NCI-H2227 (cell line): ENCODE data around the gene KRTAP5-1.
A peak's percentile ranks its signal among the peaks of the same experiment; 100 is the strongest.
"Not testable (repeated sequence)": the region's sequence is repeated elsewhere in the genome, so short reads cannot be mapped to it uniquely, and the experiment has no call there.

Source experiments
- DNase-seq: peaks from one replicate; lab custom pipeline; 2025; ENCODE audit not compliant: unreplicated experiment; lab: John Stamatoyannopoulos, UW

Gene KRTAP5-1

DNA sequence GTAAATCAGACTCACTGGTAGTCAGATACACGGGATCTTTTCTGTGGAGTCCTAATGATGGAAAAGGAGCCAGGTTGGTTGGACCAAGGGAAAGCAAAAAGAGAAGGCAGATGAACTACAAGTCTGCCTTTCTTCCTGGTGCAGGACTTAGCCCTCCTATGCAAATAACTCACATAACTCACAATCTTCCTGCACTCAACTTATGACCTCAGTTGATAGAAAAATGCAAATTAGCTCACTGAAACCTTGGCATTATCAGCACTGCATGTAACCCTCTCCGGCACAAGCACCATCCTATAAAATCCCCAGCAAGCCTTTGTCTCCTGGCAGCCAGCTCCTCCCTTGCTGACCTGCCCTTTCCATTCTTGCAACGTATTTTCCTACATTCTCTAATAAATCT is 16.6 kb upstream of the KRTAP5-1 start:
- DNase-seq: not testable (repeated sequence)

DNA sequence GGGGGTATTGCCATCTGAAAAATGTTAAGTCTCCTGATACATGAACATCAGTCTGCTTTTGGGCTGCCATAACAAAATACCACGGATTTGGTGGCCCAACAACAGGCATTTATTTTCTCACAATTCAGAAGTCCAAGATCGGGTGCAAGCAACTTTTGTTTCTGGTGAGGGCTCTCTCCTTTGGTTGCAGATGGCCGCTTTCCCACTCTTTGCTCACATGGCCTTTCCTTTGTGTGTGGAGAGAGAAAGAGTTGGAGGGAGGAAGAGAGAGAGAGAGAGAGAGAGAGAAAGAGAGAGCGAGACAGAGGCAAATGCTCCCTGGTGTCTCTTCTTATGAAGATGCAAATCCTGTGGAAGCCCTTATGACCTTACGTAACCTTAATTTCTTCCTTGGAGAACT is 15.5 kb upstream of the KRTAP5-1 start:
- no peak for DNase-seq

DNA sequence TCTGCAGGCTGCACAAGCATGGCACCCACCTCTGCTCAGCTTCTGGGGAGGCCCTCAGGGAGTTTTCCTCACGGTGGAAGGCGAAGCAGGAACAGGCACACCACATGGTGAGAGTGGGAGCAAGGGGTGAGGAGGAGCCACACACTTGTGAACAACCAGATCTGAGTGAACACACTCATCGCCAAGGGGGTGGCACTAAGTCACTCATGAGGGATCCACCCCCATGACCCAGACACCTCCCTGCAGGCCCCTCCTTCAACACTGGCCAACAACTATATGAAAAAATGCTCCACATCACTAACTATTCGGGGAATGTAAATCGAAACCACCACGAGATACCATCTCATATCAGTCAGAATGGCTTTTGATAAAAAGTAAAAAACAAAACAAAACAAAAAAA is 13.7 kb upstream of the KRTAP5-1 start:
- DNase-seq: no peak

DNA sequence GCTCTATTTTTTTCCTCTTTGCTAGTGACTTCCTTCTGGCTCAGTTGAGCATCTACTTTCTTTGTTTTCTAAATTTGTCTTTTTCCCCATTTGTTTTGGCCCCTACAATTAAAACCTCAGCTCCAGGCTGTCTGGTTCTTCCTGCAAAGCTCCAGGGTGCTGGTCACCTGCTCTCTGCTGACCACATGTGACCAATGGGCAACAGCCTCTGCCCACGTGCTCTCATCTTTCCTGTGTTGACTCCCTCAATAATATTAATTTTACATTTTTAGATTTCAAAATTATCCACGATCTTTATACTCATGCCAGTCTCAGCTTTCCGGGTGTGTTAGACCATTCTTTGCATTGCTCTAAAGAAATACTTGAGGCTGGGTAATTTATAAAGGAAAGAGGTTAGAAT is 13.3 kb upstream of the KRTAP5-1 start:
- DNase-seq: not testable (repeated sequence)

DNA sequence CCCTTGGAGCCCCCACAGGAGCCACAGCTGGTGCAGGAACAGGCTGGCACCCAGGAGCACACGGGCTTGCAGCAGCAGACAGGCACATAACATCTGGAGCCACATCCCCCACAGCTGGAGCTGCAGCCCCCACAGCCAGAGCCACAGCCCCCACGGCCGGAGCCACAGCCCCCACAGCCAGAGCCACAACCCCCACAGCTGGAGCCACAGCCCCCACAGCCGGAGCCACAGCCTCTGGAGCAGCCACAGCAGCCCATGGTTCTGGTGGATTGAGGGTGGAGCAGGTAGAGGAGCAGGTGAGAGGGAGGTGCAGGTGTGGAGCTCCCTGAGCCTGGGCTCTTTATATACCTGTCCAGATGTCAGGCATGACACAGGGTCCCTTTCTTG is 12.9 kb upstream of the KRTAP5-1 start, which contains the start of gene KRTAP5-2:
TSS of gene KRTAP5-2 (minus strand) at position 301 of the 387 bp plus-strand sequence. CDS start at position 257, 44 bp downstream.
- DNase-seq: no peak

DNA sequence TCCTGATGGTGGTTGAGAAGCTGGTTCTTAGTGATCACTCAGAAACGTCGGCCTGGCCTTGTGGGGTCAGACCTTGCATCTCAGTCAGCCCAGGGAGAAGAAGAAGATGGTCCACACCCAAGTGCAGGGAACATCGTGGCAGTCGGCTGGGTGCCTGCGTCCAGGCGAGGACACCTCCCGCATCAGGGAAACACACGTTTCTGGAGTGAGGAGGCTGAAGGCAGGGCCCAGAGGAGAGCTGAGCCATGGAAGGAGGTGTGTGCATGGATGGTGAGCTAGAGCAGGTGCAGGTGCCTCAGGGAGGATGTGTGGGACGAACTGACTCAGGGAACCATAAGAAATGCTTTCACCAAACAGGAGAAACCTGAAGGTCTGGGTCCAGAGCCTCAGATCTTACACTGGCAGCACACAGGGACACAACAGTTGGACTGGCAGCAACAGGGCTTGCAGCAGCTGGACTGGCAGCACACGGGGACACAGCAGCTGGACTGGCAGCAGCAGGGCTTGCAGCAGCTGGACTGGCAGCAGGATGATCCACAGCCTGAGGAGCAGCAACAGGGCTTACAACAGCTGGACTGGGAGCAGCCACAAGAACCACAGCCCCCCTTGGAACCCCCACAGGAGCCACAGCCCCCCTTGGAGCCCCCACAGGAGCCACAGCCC is 12.4 kb upstream of the KRTAP5-1 start:
- no peak for DNase-seq

DNA sequence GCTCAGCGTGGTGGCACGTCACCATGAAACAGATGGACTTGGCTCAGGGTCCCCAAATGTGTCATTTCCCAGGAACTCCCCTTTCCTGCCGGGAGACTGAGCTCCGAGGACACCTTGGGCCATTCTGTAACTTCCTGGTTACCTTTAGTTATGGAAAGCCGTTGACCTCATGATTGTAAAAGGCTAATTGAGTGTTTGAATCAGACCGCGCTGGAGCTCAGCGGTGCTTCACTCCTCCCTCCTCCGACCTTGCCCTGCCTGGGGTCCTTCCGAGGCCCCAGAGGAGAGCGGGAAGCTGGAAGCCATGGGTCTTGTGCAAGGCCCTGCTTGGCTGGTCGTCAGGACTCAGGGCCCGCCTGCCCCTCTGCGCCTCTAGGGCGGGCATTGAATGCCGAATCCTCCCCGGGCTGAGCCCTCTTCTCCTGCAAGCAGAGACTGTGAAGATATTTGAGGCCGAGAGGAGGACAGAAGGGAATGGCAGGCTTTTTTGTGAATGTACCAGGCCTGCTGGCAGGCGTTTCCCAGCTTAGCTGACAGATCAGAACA is 11.6 kb upstream of the KRTAP5-1 start:
- not testable (repeated sequence) for DNase-seq

DNA sequence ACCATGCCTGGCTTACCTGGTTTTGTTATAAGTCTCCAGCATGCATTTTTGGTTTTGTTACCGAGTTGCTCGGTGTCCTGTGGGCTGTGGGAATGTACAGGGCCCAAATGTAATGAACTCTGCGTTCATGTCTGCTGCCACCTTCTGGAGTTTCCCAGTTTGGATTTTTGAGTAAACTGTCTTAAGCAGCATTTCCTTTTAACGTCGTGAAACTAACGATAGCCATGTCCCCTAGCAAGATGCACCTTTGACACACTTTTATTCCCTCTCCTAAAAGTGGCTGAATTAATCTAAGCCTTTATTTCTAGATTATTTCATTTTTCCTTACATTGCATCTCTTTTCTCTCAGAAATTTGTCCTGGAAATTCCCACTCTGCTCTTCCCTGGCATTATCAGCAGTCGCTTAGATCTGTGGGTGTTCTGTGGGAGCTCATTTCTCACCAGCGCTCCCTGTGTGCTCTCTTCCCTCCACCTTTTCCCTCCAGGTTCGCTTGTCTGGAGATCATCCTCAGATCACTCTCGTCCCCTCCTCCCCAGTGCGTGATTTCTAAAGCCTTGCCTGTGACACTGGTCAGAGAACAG is 11.0 kb upstream of the KRTAP5-1 start:
- not testable (repeated sequence) for DNase-seq

DNA sequence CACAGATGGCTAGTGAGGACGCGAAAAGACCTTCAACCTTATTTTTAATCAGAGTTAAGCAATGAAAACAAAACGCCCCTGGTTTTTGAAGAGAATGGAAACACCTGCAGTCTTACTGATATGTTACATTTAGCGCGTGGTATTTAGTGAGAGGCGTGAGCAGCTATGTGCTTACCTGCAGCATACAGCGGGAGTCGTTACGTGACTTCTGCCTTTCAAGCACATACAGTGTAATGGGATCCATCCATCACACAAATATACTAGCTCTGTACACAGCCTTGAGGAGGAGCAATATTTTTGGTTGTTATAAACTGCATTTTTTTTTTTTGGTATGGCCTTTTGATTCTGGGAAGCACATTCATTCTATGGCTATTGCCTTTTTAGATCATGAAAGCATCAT is 7.5 kb upstream of the KRTAP5-1 start:
- DNase-seq: peak; percentile 25

DNA sequence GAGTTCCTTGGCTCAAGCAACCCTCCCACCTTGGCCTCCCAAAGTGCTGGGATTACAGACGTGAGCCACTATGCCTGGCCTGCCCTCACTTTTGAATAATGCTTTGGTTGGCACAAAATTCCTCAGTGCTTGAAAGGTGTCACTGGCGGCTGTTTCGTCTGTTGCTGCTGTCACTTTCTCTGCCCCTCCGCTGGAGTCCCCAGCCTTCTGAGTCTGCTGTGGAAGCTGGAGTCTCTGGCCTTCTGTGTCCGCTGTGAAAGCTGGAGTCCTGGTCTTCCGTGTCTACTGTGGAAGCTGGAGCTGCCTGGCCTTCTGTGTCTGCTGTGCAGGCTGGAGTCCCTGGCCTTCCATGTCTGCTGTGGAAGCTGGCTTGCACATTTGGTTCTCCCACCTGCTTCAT is 4.9 kb upstream of the KRTAP5-1 start:
- DNase-seq: no peak

DNA sequence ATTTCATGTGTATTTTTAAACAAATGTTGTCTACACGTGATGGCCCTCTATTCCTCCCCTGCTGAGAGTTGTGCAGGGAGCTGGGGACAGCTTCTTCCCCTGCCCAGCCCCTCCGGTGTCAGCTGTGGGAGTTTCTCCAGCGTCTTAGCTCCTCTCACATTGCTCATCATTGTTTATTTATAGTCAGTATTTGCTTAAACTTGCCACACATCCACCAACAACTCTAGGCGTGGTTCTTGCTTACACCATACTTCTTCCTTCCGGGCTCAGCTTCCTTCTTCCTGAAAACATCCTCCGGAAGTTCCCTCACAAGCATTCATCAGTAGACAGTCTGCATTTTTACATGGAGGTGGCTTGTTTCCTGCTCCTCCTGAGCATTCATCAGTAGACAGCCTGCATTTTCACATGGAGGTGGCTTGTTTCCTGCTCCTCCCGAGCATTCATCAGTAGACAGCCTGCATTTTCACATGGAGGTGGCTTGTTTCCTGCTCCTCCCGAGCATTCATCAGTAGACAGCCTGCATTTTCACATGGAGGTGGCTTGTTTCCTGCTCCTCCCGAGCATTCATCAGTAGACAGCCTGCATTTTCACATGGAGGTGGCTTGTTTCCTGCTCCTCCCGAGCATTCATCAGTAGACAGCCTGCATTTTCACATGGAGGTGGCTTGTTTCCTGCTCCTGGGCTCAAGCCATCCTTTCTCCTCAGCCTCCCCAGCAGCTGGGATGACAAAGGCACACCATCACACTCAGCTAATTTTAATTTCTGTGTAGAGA is 4.3 kb upstream of the KRTAP5-1 start:
- DNase-seq: not testable (repeated sequence)

DNA sequence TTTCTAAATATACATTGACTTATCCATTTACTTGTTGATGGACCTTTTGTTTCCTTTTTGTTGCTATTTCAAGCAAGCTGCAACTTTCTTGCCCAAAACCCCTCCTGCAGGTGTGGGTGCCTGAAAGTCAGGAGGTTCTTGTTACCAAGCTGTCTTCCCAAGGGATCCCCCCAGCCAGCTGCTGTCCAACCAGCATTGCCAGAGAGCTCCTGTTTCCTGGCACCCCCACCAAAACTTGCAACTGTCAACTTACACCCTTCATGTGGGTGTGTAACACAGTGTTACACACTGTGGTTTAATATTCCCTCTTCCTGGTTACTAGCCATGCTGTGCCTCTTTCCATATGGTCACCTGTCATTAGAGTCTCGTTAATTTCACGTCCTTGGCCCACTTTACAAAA is 1.6 kb upstream of the KRTAP5-1 start:
- no peak for DNase-seq

DNA sequence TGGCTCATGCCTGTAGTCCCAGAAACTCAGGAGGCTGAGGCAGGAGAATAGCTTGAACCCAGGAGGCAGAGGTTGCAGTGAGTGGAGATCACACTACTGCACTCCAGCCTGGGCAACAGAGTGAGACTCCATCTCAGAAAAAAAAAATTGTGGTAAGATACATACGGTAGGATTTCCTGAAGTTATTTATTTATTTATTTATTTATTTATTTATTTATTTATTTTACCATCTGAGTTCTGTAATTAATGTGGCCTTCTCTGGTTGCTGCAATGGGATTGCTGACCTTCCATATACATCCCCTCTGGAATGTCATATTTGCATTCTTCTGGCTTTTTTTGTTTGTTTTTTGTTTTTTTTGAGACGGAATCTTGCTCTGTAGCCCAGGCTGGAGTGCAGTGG is 2.2 kb downstream of the KRTAP5-1 start:
- DNase-seq: not testable (repeated sequence)

DNA sequence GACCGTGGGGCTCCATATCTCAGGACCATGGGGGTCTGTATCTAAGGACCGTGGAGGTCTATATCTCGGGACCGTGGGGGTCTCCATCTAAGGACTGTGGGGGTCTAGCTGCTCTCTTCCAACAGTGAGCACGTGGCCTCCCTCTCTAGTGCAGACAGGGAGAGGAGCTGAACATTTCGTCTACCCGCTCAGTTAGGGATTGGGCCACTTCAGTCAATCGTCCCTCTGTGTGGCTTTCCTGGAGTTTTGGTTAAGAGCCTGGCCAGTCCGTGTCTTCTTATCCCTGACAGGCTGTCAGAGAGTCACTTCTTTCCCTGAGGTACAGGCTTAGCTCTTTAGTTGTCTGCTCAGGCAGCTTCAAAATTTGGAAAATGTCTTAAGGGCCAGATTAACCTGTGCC is 3.1 kb downstream of the KRTAP5-1 start:
- no peak for DNase-seq

DNA sequence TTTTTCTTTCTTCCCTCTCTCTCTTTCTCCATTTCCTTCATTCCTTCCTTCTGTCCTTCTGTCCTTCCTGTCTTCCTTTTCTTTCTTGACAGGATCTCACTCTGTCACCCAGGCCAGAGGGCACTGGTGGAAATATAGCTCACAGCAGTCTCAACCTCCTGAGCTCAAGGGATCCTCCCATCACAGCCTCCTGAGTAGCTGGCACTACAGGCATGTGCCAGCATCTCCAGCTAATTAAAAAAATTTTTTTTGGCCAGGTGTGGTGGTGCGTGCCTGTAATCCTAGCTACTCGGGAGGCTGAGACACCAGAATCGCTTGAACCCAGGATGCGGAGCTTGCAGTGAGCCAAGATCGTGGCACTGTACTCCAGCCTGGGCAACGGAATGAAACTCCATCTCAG is 8.3 kb downstream of the KRTAP5-1 start:
- no peak for DNase-seq

DNA sequence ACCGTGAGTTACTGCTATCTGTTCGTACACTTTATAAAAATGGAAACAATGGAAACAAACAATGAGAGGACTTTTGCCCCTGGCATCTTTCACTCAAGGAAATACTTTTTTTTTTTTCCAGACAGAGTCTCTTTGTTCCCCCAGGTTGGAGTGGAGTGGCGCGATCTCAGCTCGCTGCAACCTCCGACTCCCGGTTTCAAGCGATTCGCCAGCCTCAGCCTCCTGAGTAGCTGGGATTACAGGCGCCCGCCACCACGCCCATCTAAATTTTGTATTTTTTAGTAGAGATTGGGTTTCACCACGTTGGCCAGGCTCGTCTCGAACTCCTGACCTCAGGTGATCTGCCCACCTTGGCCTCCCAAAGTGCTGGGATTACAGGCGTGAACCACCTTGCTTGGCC is 9.3 kb downstream of the KRTAP5-1 start:
- DNase-seq: not testable (repeated sequence)

DNA sequence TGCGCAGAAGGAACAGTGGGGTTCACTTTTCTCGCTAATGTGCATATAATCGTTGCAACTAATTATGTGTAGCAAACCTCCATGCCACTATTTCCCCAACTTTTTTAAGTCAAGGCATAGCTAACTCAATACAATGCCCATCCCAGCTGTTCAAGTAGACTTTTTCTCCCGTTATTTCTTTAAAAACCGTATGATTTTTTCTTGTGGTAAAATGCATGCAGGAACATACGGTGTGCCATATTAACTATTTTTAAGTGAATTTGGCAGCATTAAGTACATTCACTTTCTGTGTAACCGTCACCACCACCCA is 10.2 kb downstream of the KRTAP5-1 start:
- DNase-seq: no peak

DNA sequence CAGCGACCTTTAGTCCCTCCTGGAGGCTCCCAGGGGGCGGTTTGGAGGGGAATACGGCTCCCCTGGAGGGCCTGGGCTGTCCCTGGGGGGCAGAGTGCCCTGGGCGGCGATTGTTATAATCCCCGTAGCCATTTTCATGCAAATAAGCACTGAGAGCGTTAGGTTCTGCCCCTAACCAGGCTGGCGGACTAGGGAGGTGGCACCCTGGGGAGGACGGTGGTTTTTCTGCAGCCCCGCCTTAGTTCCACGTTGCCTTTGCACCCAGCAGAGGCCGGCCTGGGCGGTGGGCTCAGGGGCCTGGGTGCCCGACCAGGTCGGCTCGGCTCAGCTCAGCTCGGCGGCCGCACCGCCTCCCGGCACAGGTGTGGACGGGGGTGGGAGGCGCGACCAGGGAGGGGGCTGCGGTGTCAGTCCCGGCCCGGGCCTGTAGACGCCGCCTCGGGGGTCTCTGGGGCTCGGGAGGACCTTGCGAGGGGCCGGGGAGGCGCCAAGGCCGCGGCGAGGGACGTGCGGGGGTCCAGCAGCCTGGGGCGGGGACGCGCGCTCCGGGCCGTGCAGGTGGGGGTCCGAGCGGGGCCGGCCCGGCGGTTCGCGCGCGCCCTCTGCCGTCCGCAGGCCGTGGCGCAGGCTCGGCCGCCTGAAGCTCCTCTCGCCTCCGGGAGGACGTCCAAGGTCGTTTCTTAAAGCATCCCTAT is 10.7 kb downstream of the KRTAP5-1 start:
- peak; percentile 75 for DNase-seq

DNA sequence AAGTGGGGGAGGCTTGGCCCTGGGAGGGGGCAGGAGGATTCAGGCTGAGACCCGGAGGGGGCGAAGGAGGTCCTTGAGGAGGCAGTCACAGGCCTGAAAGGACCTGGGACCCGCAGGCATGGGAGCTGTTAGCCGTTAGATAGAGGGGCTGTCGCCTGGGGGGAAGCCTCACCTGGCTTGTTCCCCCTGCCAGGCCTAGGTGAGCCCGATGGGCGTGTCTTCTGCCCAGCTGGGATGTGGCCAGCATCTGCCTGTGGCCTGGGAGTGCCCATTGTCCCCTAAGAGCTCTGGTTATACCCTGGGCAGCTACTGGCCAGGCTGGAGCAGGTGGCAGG is 11.2 kb downstream of the KRTAP5-1 start:
- DNase-seq: no peak

DNA sequence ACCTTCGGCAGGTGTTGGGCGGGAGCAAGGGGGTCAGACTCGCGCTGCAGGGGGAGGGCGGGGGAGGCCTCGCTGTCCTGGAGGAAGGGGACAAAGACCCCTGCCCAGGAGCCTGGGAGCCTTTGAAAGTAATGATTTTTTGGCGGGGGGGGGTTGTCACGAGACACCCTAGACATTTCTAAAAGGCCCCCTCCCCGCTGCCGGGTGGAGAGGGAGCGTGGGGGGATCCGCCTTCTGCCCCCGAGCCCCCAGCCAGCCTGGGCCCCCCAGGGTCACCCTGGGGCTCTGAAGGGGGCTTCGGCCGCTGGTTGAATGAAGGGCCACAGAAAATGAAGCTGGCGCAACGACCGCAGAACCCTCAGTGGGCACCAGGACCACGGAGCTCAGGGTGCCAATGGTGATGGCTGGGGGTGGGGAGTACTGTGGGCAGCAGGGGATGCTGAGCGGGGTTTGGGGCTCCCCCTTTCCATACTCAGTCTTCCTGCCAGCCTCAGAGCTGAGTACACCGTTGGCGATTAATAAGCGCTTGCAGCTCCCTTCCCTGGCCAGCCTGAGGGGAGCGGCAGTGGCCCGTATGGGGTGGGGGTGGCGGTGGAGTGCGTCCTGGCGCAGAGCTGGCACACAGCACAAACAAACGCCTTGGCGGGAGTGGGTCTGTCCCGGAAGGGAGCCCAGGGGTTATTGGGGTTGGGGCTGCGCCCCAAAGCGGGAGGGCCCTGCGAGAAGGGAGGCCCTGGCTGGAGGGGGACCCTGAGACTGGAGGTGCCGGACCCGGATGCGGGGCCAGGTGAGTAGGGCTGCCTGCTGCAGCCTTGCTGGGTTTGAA is 11.8 kb downstream of the KRTAP5-1 start:
- no peak for DNase-seq
